Ammon's horn (tissue), 1 donor: ENCODE data around the gene FXYD6.
"Not testable (repeated sequence)": the region's sequence is repeated elsewhere in the genome, so short reads cannot be mapped to it uniquely, and the experiment has no call there.

Experiments used
- DNase-seq: peaks from one replicate; pipeline ENCODE4 v3.0.0-alpha.2; 2016; ENCODE audit warnings: low spot score

FXYD6 gene

GRCh38 chr11:117868815-117869561, 7.5 kb downstream of the FXYD6 start:
- DNase-seq = no peak

DNA sequence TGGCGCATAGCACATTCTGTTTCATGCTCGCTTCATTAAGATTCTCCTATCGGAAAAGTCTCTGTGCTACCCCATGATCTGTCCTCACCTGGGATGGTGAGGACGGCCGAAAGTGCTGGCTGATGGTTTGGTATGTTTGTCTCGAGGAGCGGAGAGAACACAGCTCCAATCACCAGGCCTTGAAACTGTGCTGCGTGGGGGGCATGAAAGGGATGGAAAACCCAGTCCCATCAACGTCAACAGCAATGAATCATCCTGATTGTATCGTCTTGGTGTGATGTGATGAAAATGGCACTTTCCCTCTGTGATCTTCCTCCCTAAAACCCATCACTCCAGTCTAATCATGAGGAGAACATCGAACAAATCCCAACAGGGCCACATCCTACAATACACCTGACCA, 8.4 kb downstream of the FXYD6 start:
- no peak for DNase-seq

DNA sequence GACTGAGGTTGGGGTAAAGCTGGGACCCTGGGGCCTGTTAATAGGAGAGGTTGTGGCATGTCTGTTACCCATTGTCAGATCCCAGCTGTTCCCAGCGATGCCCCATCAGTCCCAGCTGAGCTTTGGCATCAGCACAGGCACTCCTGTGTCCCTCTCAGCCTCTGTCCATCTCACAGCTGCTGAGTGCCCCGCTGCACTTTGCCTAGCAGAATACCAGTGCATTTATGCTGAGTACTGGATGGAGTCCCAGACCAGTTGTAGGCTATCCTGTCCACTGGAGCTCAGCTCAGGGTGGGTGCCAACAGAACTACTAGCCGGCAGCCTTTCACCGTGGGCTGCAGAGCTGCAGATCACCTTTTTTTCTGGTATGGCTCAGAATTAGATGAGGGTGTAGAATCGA, 9.9 kb downstream of the FXYD6 start:
- DNase-seq = peak; percentile 85

- not testable (repeated sequence) for DNase-seq
Observed at GRCh38 chr11:117865546-117865945, 10.9 kb downstream of the FXYD6 start.

DNA sequence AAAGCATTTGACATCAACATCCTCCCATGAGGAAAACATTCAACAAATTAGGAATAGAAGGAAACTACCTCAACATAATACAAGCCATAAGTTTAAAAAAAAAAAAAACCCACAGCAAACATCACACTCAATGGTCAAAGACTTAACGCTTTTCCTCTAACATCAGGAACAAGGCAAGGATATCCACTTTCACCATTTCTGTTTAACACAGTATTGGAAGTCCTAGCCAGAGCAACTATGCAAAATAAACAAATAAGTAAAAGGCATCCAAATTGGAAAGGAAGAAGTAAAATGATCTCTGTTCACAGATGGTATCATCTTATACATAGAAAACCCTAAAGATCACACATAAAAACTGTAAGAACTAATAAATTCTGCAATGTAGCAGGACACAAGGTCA, 13.1 kb downstream of the FXYD6 start:
- DNase-seq = no peak

GRCh38 chr11:117862753-117863152, 13.7 kb downstream of the FXYD6 start:
- DNase-seq = no peak

DNA sequence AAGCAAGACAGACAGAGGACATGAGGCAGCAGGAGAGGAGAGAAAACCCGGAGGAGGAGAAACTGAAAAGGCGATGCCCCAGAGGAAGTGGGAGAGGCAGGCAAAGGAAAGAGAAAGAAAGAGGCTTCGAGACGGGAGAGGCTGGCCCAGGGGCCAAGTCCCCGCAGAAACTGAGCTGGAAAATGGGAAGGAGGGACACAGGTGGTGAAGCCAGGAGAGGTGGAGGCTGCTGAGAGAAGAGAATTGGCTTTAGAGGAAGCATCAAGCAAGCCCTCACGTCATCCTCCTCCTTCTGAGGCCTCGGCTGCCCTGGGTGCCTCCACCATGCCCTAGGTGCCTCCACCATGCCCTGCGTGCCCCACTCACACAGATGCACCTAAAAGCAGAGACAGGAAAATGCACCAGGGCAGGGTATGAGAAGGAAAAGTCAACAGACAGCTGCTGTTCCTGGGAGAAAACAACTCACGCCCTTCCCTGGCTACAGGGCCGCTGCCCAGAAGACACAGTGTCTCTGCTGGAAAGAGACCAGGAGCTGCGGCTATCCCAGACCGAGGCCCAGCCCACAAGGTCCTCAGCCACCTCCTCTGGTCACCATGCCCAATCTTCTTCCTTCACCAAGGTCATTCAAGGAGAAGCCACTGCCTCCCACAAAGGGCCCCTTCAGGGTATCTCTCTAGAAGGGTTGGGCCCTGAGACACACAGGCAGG, 14.3 kb downstream of the FXYD6 start:
- DNase-seq = no peak

GRCh38 chr11:117861151-117862018, 15.1 kb downstream of the FXYD6 start:
- DNase-seq = no peak

DNA sequence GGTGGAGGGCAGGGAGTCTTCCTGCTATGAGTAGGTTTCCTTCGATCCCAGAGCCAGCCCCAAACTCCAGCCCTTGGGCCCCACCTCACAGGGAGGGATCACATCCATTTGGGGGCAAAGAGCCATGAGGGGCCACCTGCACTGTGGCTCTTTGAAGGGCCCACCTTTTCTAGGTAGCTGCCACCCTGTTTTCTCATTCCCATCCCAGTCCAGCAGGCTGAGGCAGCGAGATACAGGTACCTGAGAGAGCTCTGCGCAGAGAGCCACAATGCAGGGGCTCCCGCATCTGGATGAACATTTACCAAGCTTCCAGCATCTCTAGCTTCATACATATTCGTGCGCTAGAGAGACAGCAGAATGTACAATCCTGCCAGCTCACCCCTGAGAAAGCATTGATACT, 16.3 kb downstream of the FXYD6 start:
- no peak for DNase-seq

DNA sequence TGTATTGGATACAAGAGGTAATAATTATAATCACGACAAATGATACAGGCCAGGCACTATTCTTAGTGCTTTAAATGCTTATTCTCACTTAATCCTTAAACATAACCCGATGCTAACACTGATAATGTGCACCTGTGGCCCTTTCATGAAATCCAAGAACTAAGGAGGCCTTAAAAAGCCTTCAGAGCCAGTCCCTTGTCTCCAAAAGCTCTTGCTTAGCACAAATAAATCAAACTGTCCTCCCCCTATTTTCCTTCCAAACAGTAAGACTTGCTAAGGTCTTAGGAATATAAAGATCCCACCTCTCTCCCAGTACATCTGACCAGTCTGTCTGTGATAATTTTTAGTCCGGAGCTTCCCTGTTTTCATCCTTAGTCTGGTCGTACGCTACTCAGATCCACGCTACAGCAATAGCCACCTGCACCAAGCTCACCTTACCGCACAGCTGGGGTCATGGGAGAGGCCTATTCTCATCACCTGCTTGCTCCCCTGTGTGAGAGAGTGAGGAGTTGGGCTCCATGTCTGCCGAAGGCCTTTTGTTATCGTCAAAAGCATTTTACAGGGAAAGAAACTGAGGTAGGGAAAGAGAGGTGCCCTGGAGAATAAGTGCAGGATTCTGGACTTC, 16.9 kb downstream of the FXYD6 start:
- no peak for DNase-seq

GRCh38 chr11:117859061-117859460, 17.4 kb downstream of the FXYD6 start:
- no peak for DNase-seq

GRCh38 chr11:117857734-117858414, 18.6 kb downstream of the FXYD6 start:
- DNase-seq = no peak

DNA sequence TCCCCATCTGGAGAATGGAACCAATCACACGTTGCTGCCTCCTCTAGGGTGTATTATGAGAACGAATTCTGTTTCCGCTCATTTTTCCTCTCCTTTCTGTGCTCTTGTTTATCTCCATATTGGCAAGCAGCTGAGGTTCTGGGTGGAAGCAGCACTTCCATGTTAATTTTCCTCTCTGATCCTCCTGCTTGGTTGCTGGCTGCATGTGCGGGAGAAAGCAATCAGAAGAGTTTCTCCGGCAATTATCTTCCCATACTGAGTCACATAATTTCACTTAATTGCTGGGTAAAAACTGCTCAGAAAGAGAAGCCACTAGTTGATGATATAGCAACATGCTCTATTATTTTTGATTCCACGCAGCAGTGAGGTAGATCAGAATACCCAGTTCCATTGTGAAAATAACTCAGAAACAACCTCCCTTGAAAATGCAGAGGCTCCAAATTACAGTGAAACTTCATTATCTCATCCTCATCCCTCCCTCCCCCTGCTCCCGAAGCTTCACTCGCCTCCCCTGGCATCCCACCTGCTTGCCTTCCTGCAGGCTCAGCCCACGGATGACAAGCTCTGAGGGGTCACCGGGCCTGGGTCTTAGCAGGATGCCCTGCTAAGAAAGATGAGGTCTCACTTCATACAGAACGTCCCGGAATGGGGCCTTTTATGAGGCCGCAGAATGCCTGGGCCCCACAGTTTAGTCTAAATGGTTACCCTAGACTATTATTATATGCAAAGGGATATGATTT, 20.4 kb downstream of the FXYD6 start:
- DNase-seq = no peak

- DNase-seq = no peak
Observed at GRCh38 chr11:117855186-117855845, 21.1 kb downstream of the FXYD6 start.

DNA sequence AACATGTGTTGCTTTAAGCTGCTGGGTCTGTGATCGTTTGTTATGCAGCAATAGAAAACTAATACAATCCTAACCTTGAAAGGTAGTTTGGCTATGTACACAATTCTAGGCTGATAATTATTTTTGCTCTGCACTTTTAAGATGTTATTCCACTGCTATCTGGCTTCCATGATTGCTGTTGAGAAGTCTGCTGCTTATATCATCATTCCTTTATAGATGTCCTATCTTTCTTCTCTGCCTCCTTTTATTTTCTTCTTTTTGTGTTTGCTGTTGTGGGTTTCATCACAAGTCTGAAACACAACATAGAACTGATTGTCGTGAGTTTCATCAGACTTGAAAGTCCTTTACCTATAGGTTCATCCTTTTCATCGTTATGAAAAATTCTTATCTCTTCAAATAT, 24.1 kb downstream of the FXYD6 start:
- DNase-seq = no peak

DNA sequence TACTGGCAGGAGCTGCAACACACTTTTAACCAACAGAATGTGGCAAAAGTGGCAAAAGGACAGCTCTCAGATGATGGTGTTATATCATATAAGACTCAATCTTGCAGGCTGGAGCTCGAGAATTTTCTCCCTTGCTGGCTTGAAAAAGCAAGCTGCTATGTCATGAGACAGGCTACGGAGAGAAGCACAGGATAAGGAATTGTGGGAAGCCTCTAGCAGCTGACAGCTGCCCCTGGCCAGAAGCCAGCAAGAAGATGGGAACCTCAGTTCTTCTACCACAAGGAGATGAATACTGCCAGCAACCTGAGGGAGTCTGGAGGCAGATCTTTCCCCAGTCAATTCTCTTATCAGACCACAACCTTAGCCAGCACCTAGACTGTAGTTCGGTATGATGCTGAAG, 24.6 kb downstream of the FXYD6 start:
- DNase-seq = no peak

DNA sequence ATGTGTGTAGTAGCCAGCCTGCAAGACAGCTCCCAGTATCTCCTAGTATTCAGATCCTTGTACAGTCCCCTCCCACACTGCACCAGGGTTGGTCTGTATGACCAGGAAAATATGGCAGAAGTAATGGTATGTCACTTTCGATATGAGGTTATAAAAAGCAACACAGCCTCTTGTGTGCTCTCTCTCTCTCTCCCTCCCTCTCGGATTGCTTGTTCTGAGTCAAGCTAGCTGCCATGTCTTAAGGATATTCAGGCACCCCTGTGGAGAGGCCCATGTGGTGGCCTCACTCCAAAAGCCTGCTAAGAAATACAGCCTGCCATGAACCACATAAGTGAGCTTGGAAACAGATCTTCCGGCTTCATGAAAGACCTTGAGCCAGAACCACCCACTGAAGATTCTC, 25.4 kb downstream of the FXYD6 start:
- no peak for DNase-seq

- DNase-seq = no peak
Observed at GRCh38 chr11:117849781-117850414, 26.6 kb downstream of the FXYD6 start.

- peak; percentile 83 for DNase-seq
Observed at GRCh38 chr11:117843666-117844484, 32.6 kb downstream of the FXYD6 start.
